HL-60 (cell line): ENCODE measurements around the gene CYRIA.
A peak's percentile ranks its signal among the peaks of the same experiment; 100 is the strongest.

Source experiments
- DNase-seq, 2 experiments: peaks; one replicate each; pipeline ENCODE4 v3.0.0-alpha.2; 2010 to 2020; ENCODE audit warnings: low read depth in 1 of 2, low spot score in 1 of 2
- H3K27ac ChIP-seq: fragments of 250-450 bp; sonication (Bioruptor Pico); replicated peaks from 2 replicates; pipeline ENCODE4 v1.5.1; 2020; ENCODE audit warnings: mild to moderate bottlenecking, moderate library complexity
- H3K27me3 ChIP-seq: fragments of 250-450 bp; sonication (Bioruptor Pico); 2 replicates; pipeline ENCODE4 v1.5.1; 2021; ENCODE audit warnings: mild to moderate bottlenecking, moderate library complexity; ENCODE audit not compliant: insufficient read depth, poor library complexity, severe bottlenecking
- H3K4me3 ChIP-seq: replicated peaks from 2 replicates; pipeline ENCODE4 v1.5.1; 2011; ENCODE audit warnings: mild to moderate bottlenecking, control low read depth, low read length; ENCODE audit not compliant: insufficient read depth
- CTCF ChIP-seq: IDR thresholded peaks from one replicate; pipeline ENCODE4 v1.5.1; 2011; ENCODE audit warnings: low read length, control low read depth, inconsistent platforms; ENCODE audit not compliant: insufficient read depth
- GABPA ChIP-seq: IDR thresholded peaks from 2 replicates; pipeline ENCODE4 v1.6.1; 2012; ENCODE audit warnings: low read depth
- POLR2AphosphoS5 ChIP-seq: IDR thresholded peaks from 2 replicates; pipeline ENCODE4 v1.6.1; 2012; ENCODE audit warnings: low read depth
- REST ChIP-seq: IDR thresholded peaks from 2 replicates; pipeline ENCODE4 v1.6.1; 2012; ENCODE audit warnings: low read depth; ENCODE audit not compliant: insufficient replicate concordance
- SPI1 ChIP-seq: IDR thresholded peaks from 2 replicates; pipeline ENCODE4 v1.6.1; 2012; ENCODE audit warnings: low read depth, mild to moderate bottlenecking, borderline replicate concordance

Gene CYRIA

GRCh38 chr2:16624436-16624780 lies 41.2 kb downstream of the CYRIA start:
- TF ChIP-seq REST (no peak), POLR2AphosphoS5 (no peak), CTCF (no peak), SPI1 (no peak), GABPA (no peak)
- Histone ChIP-seq H3K27me3 (no peaks in the 10 kb centered on the region), H3K4me3 (no peak overlapping the region), H3K27ac (peak overlapping the region; percentile 84)
- DNase-seq = no peak

- H3K27me3 ChIP-seq = no peaks in the 10 kb centered on the region
- H3K4me3 ChIP-seq = no peak overlapping the region
- TF ChIP-seq SPI1 = no peak
- TF ChIP-seq POLR2AphosphoS5 = no peak
- TF ChIP-seq GABPA = no peak
- no peak for TF ChIP-seq REST
- no peak for TF ChIP-seq CTCF
- peak overlapping the region; percentile 84 for H3K27ac ChIP-seq
- DNase-seq = no peak
Observed at GRCh38 chr2:16623564-16624435, 41.8 kb downstream of the CYRIA start.

GRCh38 chr2:16623031-16623430 lies 42.6 kb downstream of the CYRIA start:
- no peak for TF ChIP-seq CTCF
- no peak for TF ChIP-seq GABPA
- TF ChIP-seq POLR2AphosphoS5 = no peak
- TF ChIP-seq REST = no peak
- TF ChIP-seq SPI1 = no peak
- Histone ChIP-seq H3K27ac (peak overlapping the region; percentile 84), H3K4me3 (no peak overlapping the region), H3K27me3 (no peaks in the 10 kb centered on the region)
- no peak for DNase-seq
